AG09309 (cell line): Measurements from ENCODE around the gene KLF6.

ENCODE experiments used
- DNase-seq: peaks from one replicate; pipeline ENCODE4 v3.0.0-alpha.2; 2010; ENCODE audit warnings: low read depth
- H3K4me3 ChIP-seq: 2 replicates; pipeline ENCODE4 v1.5.1; 2011; ENCODE audit warnings: mild to moderate bottlenecking, low read depth, low read length, moderate library complexity; ENCODE audit not compliant: control insufficient read depth
- TF ChIP-seq, protein P1 (sequence below): IDR thresholded peaks from 2 replicates; pipeline ENCODE4 v1.5.1; 2011; ENCODE audit warnings: mild to moderate bottlenecking, low read depth, low read length, inconsistent platforms; ENCODE audit not compliant: insufficient read depth, control insufficient read depth; ENCODE audit errors: missing control alignments

The KLF6 gene

DNA sequence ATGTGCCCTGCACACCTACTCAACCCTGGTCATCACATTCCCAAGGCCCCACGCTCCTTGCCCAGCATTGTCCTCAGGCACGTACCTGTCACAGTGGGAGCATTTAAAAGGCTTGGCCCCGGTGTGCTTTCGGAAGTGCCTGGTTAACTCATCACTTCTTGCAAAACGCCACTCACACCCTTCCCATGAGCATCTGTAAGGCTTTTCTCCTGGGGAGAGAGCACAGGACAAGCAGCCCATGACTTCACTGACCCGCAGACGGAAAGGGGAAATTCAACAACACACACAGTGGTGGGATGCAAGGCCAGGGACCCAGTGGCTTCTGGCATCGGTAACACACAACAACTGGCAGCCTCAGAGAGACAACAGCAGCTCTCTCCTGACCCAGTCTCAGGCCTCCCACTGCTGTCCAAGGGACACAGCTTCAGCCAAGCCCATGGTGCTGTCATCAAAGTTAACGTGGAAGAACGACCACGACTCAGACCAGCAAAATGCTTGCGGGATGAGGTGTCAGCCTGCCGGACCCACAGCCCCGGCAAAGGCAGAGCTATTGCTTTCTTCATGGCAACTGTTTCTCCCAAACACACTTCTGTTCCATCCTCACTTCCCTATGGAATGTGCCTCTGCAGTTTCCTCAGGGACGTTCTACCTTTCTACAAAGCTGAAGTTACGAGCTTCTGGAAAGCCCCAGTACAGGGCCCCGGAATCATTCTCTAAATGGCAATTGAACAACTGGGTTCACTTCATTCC lies 4.8 kb downstream of the KLF6 start:
- TF ChIP-seq, protein P1, sequence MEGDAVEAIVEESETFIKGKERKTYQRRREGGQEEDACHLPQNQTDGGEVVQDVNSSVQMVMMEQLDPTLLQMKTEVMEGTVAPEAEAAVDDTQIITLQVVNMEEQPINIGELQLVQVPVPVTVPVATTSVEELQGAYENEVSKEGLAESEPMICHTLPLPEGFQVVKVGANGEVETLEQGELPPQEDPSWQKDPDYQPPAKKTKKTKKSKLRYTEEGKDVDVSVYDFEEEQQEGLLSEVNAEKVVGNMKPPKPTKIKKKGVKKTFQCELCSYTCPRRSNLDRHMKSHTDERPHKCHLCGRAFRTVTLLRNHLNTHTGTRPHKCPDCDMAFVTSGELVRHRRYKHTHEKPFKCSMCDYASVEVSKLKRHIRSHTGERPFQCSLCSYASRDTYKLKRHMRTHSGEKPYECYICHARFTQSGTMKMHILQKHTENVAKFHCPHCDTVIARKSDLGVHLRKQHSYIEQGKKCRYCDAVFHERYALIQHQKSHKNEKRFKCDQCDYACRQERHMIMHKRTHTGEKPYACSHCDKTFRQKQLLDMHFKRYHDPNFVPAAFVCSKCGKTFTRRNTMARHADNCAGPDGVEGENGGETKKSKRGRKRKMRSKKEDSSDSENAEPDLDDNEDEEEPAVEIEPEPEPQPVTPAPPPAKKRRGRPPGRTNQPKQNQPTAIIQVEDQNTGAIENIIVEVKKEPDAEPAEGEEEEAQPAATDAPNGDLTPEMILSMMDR, result no peak
- no peak for DNase-seq
- peak overlapping the region; percentile 90 for H3K4me3 ChIP-seq

DNA sequence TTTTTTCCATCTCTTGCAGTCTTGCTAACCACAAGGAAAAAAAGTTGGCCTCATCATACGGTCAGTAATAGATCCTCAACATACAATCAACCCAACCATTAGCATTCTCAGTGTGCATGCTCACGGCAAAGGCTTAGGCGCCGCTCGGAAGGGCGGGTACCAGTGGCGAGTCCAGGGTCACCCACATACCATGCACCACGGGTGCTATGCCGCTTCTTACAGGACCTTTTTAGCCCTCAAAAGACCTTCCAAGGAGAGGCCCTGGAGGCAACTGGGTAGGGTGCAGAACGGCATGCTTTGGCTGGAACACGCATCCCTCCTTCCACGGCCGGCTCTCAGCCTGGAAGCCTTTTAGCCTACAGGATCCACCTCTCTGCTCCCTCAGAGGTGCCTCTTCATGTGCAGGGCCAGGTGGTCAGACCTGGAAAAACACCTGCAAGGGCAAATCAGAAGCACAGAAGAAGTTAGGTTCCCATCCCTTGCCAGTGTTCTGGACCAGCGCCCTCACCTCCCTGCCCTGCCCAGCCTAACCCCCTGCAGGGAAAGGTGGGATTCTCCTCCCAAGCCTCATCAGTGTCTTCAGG lies 5.8 kb downstream of the KLF6 start:
- TF ChIP-seq, protein P1, result no peak
- H3K4me3 ChIP-seq, result peak overlapping the region; percentile 90
- no peak for DNase-seq

DNA sequence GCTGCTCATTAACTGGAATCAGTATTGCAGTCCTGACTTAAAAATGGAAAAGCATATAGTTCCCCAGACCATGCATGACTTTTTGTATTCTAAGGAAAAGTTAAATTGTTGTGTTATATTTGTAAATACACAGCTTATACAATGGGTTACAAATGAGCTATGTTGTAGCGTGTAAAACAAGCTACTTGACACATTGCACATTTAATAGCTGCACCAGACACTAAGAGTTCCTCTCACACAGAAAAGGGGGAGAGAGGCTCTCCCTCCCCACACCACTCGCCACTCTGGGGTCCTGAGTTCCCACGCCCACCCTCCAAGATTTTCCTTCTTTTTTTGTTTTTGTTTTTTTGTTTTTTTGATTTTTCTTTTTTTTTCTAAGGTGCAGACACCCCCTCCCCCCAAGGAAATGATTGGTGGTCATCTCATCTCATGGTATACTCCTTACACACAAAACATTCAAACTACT lies 6.3 kb downstream of the KLF6 start:
- TF ChIP-seq, protein P1, result no peak
- no peak for DNase-seq
- no peak overlapping the region; the same call in 1 of the 2 replicates for H3K4me3 ChIP-seq

DNA sequence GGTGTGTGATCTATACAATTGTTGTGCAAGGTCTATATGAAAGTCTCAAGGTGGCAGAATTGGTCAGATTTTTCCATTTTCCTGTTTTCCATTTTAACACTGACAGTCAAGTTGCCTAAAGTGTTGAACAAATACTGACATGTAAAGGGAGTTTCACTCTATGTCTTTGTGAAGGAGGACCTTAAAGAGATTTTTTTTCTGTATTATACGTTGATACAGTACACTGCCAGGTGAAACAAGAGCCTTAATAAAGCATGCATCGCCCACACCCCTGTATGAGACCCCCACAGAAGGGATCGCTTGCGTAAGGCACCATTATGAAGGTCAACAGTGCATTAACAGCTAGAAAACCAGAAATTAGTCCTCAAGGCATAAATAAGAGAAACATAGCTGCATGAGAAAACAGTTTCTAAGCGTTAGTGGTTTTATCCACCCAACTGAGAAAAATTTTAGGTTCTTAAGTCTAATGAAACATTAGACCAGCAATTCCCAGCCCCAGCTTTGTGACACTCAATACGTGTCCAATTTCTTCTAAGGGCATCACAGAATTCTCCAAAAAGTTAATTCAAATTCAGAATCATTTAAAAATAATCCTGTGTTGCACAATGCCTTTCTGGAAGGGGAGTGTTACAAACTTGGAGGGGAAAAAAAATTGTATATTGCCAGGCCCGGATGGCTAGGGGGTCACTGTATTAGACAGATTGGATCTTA lies 6.9 kb downstream of the KLF6 start:
- no peak overlapping the region for H3K4me3 ChIP-seq
- TF ChIP-seq, protein P1, result no peak

DNA sequence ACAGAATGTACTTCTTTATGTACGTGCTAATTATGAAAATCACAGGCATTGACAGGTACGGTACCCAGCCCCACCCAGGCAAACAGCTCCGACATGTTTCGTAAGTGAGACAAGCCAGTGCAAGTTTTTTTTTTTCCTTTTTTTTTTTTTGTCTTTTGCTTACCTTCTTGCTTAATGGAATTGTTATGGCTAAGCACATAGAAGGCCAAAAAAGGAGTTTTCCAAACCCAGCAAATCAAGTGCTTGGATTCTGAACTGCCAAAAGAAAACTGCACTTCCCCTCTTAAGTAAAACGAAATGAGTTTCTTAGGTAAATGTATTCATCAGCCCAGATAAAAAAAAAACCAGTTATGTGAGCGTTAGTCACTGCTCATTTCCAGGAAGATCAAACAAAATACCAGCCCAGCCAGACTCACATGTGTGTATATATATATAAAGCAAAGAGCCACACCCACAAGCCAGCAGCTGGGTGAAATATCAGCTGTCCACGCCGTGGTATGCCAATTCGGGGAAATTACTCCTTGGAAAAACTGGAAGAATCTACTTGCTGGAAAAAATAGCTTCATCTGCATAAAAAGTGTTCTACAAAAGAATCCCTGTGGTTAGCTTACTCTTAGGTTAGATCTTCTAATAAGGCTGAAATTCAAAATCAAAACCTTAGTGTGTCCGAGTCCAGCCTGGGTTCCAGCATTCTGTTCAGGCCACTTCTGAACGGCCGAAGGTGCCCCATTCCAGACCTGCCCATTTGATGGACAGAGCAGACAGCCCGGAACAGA lies 8.0 kb downstream of the KLF6 start:
- TF ChIP-seq, protein P1, result no peak
- H3K4me3 ChIP-seq, result no peak overlapping the region
- no peak for DNase-seq

More for the DNA sequence above, 6.9 kb downstream of the KLF6 start:
- no peak for DNase-seq

DNA sequence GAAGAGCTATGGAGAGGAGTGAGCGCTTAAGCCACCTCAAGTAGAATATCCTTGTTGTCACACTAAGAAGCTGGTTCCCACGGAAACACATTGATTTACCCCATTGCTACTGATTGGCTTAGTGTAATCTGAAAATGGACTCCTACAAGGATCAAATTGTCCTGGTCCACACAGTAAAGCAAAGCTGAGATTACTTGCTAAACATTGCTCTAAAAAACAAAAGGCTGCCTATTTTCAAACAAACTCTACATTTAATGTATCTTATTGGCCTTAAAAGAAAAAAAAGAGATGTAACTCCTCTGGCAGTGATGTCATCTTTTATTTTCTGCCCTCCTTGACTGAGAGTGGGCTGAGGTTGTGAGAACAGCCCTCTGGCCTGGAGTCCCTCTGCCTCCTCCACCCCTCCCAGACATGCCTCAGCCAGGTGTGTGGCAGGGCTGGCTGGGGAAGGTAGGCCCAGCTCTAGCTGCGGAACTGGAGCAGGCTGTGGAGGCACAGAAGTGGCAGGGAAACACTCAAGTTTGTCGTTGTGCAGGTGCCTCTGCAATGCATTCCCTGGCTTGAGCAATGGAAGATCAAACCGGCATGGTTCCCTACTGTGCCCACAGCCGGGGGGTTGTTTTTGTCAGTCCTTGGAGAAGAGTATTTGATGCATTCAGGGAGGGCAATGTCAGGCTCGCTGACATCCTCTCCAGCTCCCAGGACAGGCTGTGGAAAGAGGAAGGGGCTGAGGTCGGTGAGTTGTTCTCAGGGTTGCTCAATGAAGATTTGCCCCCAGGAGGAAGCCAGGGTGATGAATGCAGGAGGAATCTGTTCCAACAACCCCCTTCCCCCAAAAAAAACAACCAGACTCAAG lies 9.1 kb downstream of the KLF6 start:
- DNase-seq, result no peak
- TF ChIP-seq, protein P1, result no peak

More for the DNA sequence above, 9.1 kb downstream of the KLF6 start:
- no peak overlapping the region for H3K4me3 ChIP-seq
